Thoracic aorta (tissue), 2 donors: Measurements from ENCODE around the gene PNLIP. TPM values are rescaled to one million over a fixed set of nuclear protein-coding genes. Genes with fewer than 3 reads are reported as not detected.
A peak's percentile ranks its signal among the peaks of the same experiment; 100 is the strongest.

Experiments used
- ATAC-seq: fragments of 150-250 bp; one replicate; pipeline ENCODE4 v1.8.0; 2017; ENCODE audit warnings: low read depth; ENCODE audit not compliant: insufficient number of reproducible peaks, low FRiP score
- DNase-seq: peaks from one replicate; pipeline ENCODE4 v3.0.0-alpha.2; 2020; ENCODE audit warnings: low spot score
- H3K27ac ChIP-seq, 2 donors: fragments of 200-600 bp; sonication (generic); 1 replicate in 1 of 2; 2 replicates in 1 of 2; pipeline ENCODE4 v1.5.1; 2016; ENCODE audit warnings: mild to moderate bottlenecking in 2 of 2, moderate library complexity in 2 of 2
- H3K27me3 ChIP-seq: fragments of 200-600 bp; sonication (generic); replicated peaks from 2 replicates; pipeline ENCODE4 v1.6.0; 2016; ENCODE audit warnings: mild to moderate bottlenecking; ENCODE audit not compliant: insufficient read depth
- H3K36me3 ChIP-seq: fragments of 200-600 bp; sonication (generic); one replicate; pipeline ENCODE4 v1.5.1; 2016
- H3K4me1 ChIP-seq, 2 donors: fragments of 200-600 bp; sonication (generic); 1 replicate in 1 of 2; 2 replicates in 1 of 2; pipeline versions ENCODE4 v1.5.1 to v1.6.0; 2016; ENCODE audit warnings: low read depth in 2 of 2, mild to moderate bottlenecking in 1 of 2; ENCODE audit not compliant: control insufficient read depth in 1 of 2
- H3K4me3 ChIP-seq: fragments of 200-600 bp; sonication (generic); 2 replicates; pipeline ENCODE4 v1.5.1; 2016; ENCODE audit warnings: mild to moderate bottlenecking
- H3K9me3 ChIP-seq: fragments of 200-600 bp; sonication (generic); 2 replicates; pipeline ENCODE4 v1.5.1; 2016
- total RNA-seq, 2 donors: library from RNA; depleted of rRNA; stranded (reverse); fragments of >200 nt; gene quantifications; one replicate each; pipeline versions ENCODE4 v1.1.0 to v1.2.3, GENCODE V29; 2016
- TF ChIP-seq, protein P1 (sequence below): fragments of 200-600 bp; sonication (generic); IDR thresholded peaks from one replicate; pipeline ENCODE4 v1.5.1; 2019; ENCODE audit warnings: antibody characterized with exemption

PNLIP gene
- 1 to 10 TPM in 1 of 2 donors, not detected in 1; 1.7 TPM for total RNA-seq

- Histone ChIP-seq H3K4me1 (no peaks in the 10 kb centered on the region), H3K27ac (no peak within 1 kb of the TSS), H3K4me3 (no peak within 1 kb of the TSS), H3K27me3 (no peaks in the 10 kb centered on the region), H3K9me3 (no peaks in the 10 kb centered on the region), H3K36me3 (no peaks in the 10 kb centered on the region)
- no peak for DNase-seq
- ATAC-seq = no peak
- TF ChIP-seq, protein P1, sequence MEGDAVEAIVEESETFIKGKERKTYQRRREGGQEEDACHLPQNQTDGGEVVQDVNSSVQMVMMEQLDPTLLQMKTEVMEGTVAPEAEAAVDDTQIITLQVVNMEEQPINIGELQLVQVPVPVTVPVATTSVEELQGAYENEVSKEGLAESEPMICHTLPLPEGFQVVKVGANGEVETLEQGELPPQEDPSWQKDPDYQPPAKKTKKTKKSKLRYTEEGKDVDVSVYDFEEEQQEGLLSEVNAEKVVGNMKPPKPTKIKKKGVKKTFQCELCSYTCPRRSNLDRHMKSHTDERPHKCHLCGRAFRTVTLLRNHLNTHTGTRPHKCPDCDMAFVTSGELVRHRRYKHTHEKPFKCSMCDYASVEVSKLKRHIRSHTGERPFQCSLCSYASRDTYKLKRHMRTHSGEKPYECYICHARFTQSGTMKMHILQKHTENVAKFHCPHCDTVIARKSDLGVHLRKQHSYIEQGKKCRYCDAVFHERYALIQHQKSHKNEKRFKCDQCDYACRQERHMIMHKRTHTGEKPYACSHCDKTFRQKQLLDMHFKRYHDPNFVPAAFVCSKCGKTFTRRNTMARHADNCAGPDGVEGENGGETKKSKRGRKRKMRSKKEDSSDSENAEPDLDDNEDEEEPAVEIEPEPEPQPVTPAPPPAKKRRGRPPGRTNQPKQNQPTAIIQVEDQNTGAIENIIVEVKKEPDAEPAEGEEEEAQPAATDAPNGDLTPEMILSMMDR = no peak
Observed at GRCh38 chr10:116545756-116546155, at the start of gene PNLIP. Gene PNLIP, plus strand, starts transcription at chr10:116545931. Its CDS starts 162 bp downstream, at chr10:116546093.

GRCh38 chr10:116504786-116505185 lies 40.9 kb upstream of the PNLIP start:
- Histone ChIP-seq H3K27me3 (no peaks in the 10 kb centered on the region), H3K4me3 (no peak overlapping the region), H3K9me3 (no peaks in the 10 kb centered on the region), H3K27ac (no peak overlapping the region), H3K4me1 (no peaks in the 10 kb centered on the region), H3K36me3 (no peaks in the 10 kb centered on the region)
- DNase-seq (no peak), ATAC-seq (no peak)
- TF ChIP-seq, protein P1 = no peak

GRCh38 chr10:116510565-116510964 lies 35.2 kb upstream of the PNLIP start:
- Histone ChIP-seq H3K27me3 (no peaks in the 10 kb centered on the region), H3K4me1 (no peaks in the 10 kb centered on the region), H3K4me3 (no peak overlapping the region), H3K27ac (no peak overlapping the region), H3K9me3 (no peaks in the 10 kb centered on the region), H3K36me3 (no peaks in the 10 kb centered on the region)
- DNase-seq (no peak), ATAC-seq (no peak)
- TF ChIP-seq, protein P1 = no peak

GRCh38 chr10:116511365-116511764 lies 34.4 kb upstream of the PNLIP start:
- H3K4me3 ChIP-seq = no peak overlapping the region
- TF ChIP-seq, protein P1 = no peak
- H3K27ac ChIP-seq = no peak overlapping the region
- H3K9me3 ChIP-seq = no peaks in the 10 kb centered on the region
- H3K27me3 ChIP-seq = no peaks in the 10 kb centered on the region
- ATAC-seq = no peak
- DNase-seq = no peak
- H3K4me1 ChIP-seq = no peaks in the 10 kb centered on the region
- no peaks in the 10 kb centered on the region for H3K36me3 ChIP-seq

DNA sequence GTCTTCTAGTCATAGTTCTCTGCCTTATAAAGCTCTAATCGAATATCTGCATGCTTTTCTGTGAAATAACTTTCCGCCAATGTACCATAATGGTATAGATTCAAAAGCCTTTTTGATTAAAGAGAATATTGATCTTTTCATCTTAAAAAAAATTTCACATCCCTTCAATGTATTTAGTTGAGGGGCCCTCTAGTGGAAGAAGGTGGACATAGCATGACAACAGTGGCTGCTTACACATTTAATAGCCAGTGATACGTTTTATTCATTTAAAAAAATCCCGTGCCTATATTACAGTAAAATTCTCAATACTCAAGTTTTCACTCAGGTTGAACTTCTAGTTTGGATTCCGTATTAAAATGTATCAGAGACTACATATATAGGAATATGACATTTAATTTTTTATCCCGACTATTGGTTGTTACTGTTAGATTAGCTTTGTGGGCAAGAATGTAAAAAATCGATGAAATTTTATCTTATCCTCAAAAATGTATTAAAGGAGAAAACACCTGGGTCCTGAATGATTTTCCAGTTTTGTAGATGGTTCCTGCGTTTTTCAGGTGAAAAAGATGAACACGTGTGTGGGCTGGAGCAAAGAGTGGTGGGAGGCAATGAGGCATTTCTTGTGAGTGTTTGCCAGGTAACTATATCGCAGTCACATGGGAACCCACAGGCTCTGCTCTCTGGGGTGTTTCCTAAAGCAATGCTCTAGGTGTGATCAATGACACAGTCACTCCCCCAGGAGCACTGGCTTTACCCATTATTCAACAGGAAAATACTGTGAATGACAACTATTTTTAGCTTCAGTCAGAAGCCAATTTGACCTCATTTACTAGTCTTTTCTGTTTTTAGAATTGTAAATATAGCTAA lies 24.1 kb upstream of the PNLIP start:
- Histone ChIP-seq H3K27me3 (no peaks in the 10 kb centered on the region), H3K4me3 (no peak overlapping the region)

More for the DNA sequence above, 24.1 kb upstream of the PNLIP start:
- no peak for ATAC-seq
- H3K27ac ChIP-seq = no peak overlapping the region
- no peaks in the 10 kb centered on the region for H3K9me3 ChIP-seq
- H3K36me3 ChIP-seq = no peaks in the 10 kb centered on the region
- H3K4me1 ChIP-seq = no peaks in the 10 kb centered on the region
- no peak for DNase-seq
- TF ChIP-seq, protein P1 = peak; percentile 60
